NOMO-1 (cell line): ENCODE results near the gene ANO10.
"Not testable (repeated sequence)": the region's sequence is repeated elsewhere in the genome, so short reads cannot be mapped to it uniquely, and the experiment has no call there.

ENCODE experiments used
- DNase-seq, 2 experiments: peaks; one replicate each; lab custom pipeline; 2025; ENCODE audit not compliant: unreplicated experiment in 2 of 2; lab: John Stamatoyannopoulos, UW

ANO10 gene

GRCh38 chr3:43484926-43485488, 136.8 kb downstream of the ANO10 start:
- no peak for DNase-seq

- DNase-seq = no peak
Observed at GRCh38 chr3:43481375-43481774, 140.4 kb downstream of the ANO10 start.

- not testable (repeated sequence) for DNase-seq
Observed at GRCh38 chr3:43478839-43479238, 143.0 kb downstream of the ANO10 start.

GRCh38 chr3:43478118-43478785, 143.6 kb downstream of the ANO10 start:
- no peak for DNase-seq

- no peak for DNase-seq
Observed at GRCh38 chr3:43477600-43477999, 144.2 kb downstream of the ANO10 start.

- DNase-seq = no peak
Observed at GRCh38 chr3:43473737-43474136, 148.1 kb downstream of the ANO10 start.

- no peak for DNase-seq
Observed at GRCh38 chr3:43473244-43473643, 148.6 kb downstream of the ANO10 start.

GRCh38 chr3:43468133-43468532, 153.7 kb downstream of the ANO10 start:
- DNase-seq = no peak

- no peak for DNase-seq
Observed at GRCh38 chr3:43465109-43465508, 156.7 kb downstream of the ANO10 start.

- DNase-seq = not testable (repeated sequence)
Observed at GRCh38 chr3:43462566-43462965, 159.2 kb downstream of the ANO10 start.

GRCh38 chr3:43461345-43461744, 160.5 kb downstream of the ANO10 start:
- no peak for DNase-seq

- not testable (repeated sequence) for DNase-seq
Observed at GRCh38 chr3:43457038-43457437, 164.8 kb downstream of the ANO10 start.

GRCh38 chr3:43455233-43455632, 166.6 kb downstream of the ANO10 start:
- DNase-seq = no peak

- DNase-seq = no peak
Observed at GRCh38 chr3:43453981-43454380, 167.8 kb downstream of the ANO10 start.

GRCh38 chr3:43451670-43452254, 170.0 kb downstream of the ANO10 start:
- no peak for DNase-seq

GRCh38 chr3:43448098-43448497, 173.7 kb downstream of the ANO10 start:
- DNase-seq = no peak

- DNase-seq = no peak
Observed at GRCh38 chr3:43445820-43446219, 176.0 kb downstream of the ANO10 start.

- DNase-seq = no peak
Observed at GRCh38 chr3:43442872-43443395, 178.9 kb downstream of the ANO10 start.

- no peak for DNase-seq
Observed at GRCh38 chr3:43436507-43437140, 185.2 kb downstream of the ANO10 start.

- DNase-seq = no peak
Observed at GRCh38 chr3:43435706-43436105, 186.1 kb downstream of the ANO10 start.

GRCh38 chr3:43434431-43434830, 187.4 kb downstream of the ANO10 start:
- no peak for DNase-seq

- no peak for DNase-seq
Observed at GRCh38 chr3:43432462-43432861, 189.3 kb downstream of the ANO10 start.
